Osteocyte (in vitro differentiated cells): ENCODE data around the gene UBL3. TPM values are rescaled to one million over a fixed set of nuclear protein-coding genes. Genes with fewer than 3 reads are reported as not detected.

Experiments
- DNase-seq: peaks from one replicate; pipeline ENCODE4 v3.0.0; 2021; ENCODE audit warnings: mixed read lengths; ENCODE audit not compliant: unreplicated experiment; ENCODE audit errors: extremely low spot score
- H3K27ac Mint-ChIP-seq: one replicate; pipeline ENCODE4 v1.8.0; 2021; ENCODE audit warnings: mild to moderate bottlenecking, mixed read lengths; ENCODE audit not compliant: unreplicated experiment
- H3K27me3 Mint-ChIP-seq: one replicate; pipeline ENCODE4 v1.8.0; 2021; ENCODE audit warnings: mixed read lengths; ENCODE audit not compliant: unreplicated experiment
- H3K36me3 Mint-ChIP-seq: one replicate; pipeline ENCODE4 v1.8.0; 2021; ENCODE audit warnings: mixed read lengths; ENCODE audit not compliant: unreplicated experiment
- H3K4me1 Mint-ChIP-seq: one replicate; pipeline ENCODE4 v1.8.0; 2021; ENCODE audit warnings: mixed read lengths; ENCODE audit not compliant: unreplicated experiment
- H3K4me3 Mint-ChIP-seq: one replicate; pipeline ENCODE4 v1.8.0; 2021; ENCODE audit warnings: mild to moderate bottlenecking, moderate library complexity, mixed read lengths; ENCODE audit not compliant: unreplicated experiment
- H3K9me3 Mint-ChIP-seq: one replicate; pipeline ENCODE4 v1.8.0; 2021; ENCODE audit warnings: mixed read lengths; ENCODE audit not compliant: unreplicated experiment
- CTCF ChIP-seq: fragments of 200-600 bp; sonication (generic); IDR thresholded peaks from 2 replicates; pipeline ENCODE4 v1.5.0; 2021; ENCODE audit warnings: antibody characterized with exemption, mild to moderate bottlenecking, moderate library complexity
- total RNA-seq: library from RNA; stranded (reverse); gene quantifications from 2 replicates; pipeline ENCODE4 v1.2.1, GENCODE V29; 2021

UBL3 gene
- total RNA-seq, 1 donor from 2014 or later = 28.3 TPM

- TF ChIP-seq CTCF = no peak
- H3K4me1 Mint-ChIP-seq = peaks cover 26% of the 10 kb centered on the region
- DNase-seq = no peak
- no peak overlapping the region for H3K4me3 Mint-ChIP-seq
- peaks cover 2% of the 10 kb centered on the region for H3K27me3 Mint-ChIP-seq
- H3K36me3 Mint-ChIP-seq = no peaks in the 10 kb centered on the region
- no peaks in the 10 kb centered on the region for H3K9me3 Mint-ChIP-seq
- H3K27ac Mint-ChIP-seq = peak overlapping the region; percentile 59
These were observed 100.3 kb downstream of the UBL3 start for GRCh38 chr13:29750183-29750530.

- DNase-seq = no peak
- peaks cover 26% of the 10 kb centered on the region for H3K4me1 Mint-ChIP-seq
- no peaks in the 10 kb centered on the region for H3K36me3 Mint-ChIP-seq
- H3K27me3 Mint-ChIP-seq = peaks cover 2% of the 10 kb centered on the region
- no peak for TF ChIP-seq CTCF
- no peaks in the 10 kb centered on the region for H3K9me3 Mint-ChIP-seq
- peak overlapping the region; percentile 59 for H3K27ac Mint-ChIP-seq
- no peak overlapping the region for H3K4me3 Mint-ChIP-seq
These were observed 100.8 kb downstream of the UBL3 start for GRCh38 chr13:29749401-29750182.

- Mint-ChIP-seq H3K27me3 (peaks cover 2% of the 10 kb centered on the region), H3K36me3 (no peaks in the 10 kb centered on the region), H3K4me1 (peaks cover 26% of the 10 kb centered on the region), H3K9me3 (no peaks in the 10 kb centered on the region), H3K4me3 (no peak overlapping the region), H3K27ac (no peak overlapping the region)
- DNase-seq = no peak
- TF ChIP-seq CTCF = no peak
These were observed 102.3 kb downstream of the UBL3 start for GRCh38 chr13:29748097-29748496.

- Mint-ChIP-seq H3K27ac (no peak overlapping the region), H3K27me3 (peaks cover 2% of the 10 kb centered on the region), H3K36me3 (no peaks in the 10 kb centered on the region), H3K4me3 (no peak overlapping the region), H3K9me3 (no peaks in the 10 kb centered on the region), H3K4me1 (peaks cover 29% of the 10 kb centered on the region)
- no peak for DNase-seq
- TF ChIP-seq CTCF = no peak
These were observed 104.2 kb downstream of the UBL3 start for GRCh38 chr13:29746148-29746677.

GRCh38 chr13:29745704-29746103 is 104.7 kb downstream of the UBL3 start:
- Mint-ChIP-seq H3K36me3 (no peaks in the 10 kb centered on the region), H3K27me3 (peaks cover 2% of the 10 kb centered on the region), H3K4me1 (peaks cover 29% of the 10 kb centered on the region), H3K4me3 (no peak overlapping the region), H3K9me3 (no peaks in the 10 kb centered on the region), H3K27ac (no peak overlapping the region)
- DNase-seq = no peak
- TF ChIP-seq CTCF = no peak
